Measurements from ENCODE around the gene MMP11. TPM values are rescaled to one million over a fixed set of nuclear protein-coding genes. Genes with fewer than 3 reads are reported as not detected.

The MMP11 gene
- total and polyA plus RNA-seq, 2 of the 13 experiments (the other 11 are each of a cell fraction or from before 2014, with no cell fraction given) = 8.9 to 28.6 TPM

DNA sequence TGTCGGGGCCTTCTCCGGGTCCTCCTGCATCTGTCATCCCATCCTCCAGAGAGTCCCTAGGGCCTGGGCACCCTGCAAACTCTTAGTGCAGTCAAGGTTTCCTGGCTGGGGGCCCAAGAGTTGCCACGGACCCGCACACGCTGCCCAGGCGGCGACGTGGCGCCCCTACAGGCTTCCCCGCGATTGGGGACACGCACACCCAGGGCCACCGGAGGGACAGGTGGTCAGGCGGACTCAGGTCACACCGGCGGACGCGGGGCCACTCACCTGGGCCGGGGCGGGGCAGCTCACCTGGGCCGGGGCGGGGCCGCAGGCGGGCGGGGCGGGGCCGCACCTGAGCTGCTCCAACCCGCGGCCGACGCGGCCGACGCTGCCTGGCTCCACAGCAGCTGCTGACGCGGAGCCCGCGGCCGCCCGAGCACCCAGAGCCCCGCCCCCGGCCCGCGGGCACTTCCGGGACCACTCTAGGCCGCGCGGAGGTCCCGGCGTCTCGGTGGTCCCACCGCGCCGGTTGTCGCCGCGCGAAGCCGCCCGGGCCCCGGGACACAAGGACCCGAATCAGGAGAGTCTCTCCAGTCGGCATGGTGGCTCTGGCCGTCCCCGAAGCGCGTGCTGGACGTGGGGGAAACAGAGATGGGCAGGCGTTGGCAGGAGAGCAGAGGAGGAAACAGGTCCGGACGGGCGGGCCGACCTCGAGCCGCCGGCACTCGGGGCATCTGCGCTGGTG lies 21.8 kb upstream of the MMP11 start, which contains the start of gene ZNF70 (continued):
- TF ChIP-seq ZNF142 (CRISPR knock-in tag; IDR thresholded peaks at IDR 0.05) (no peak), SAFB2 (CRISPR knock-in tag; IDR thresholded peaks at IDR 0.05; ENCODE audit: borderline replicate concordance, low read depth) (no peak), ZBTB44 (CRISPR knock-in tag; IDR thresholded peaks at IDR 0.05) (no peak), SRSF4 (IDR thresholded peaks at IDR 0.05; ENCODE audit: low read depth, low read length, poor library complexity, severe bottlenecking) (no peak), KDM5B (CRISPR knock-in tag; IDR thresholded peaks at IDR 0.05; ENCODE audit: borderline replicate concordance) (peak; percentile 67; the same call in 1 of the 2 replicates), ARNT (IDR thresholded peaks at IDR 0.05) (no peak), HOMEZ (CRISPR knock-in tag; IDR thresholded peaks at IDR 0.05; ENCODE audit: low read depth) (no peak; the same call in 1 of the 2 replicates), CCAR2 (optimal IDR thresholded peaks at IDR 0.05; ENCODE audit: low read depth, low read length) (no peak), ZNF639 (CRISPR knock-in tag; conservative IDR thresholded peaks at IDR 0.05) (no peak), ZNF530 (CRISPR knock-in tag; IDR thresholded peaks at IDR 0.05; ENCODE audit: low read depth) (no peak), NFYC (CRISPR knock-in tag; IDR thresholded peaks at IDR 0.05) (no peak), NFE2 (CRISPR knock-in tag; IDR thresholded peaks at IDR 0.05) (no peak), IRX3 (CRISPR knock-in tag; IDR thresholded peaks at IDR 0.05; ENCODE audit: borderline replicate concordance, low read depth) (no peak), PCBP1 (IDR thresholded peaks at IDR 0.05; ENCODE audit: borderline replicate concordance, low read depth, low read length) (no peak), MZF1 (CRISPR knock-in tag; IDR thresholded peaks at IDR 0.05; ENCODE audit: borderline replicate concordance) (no peak)
- TF ChIP-seq, protein P1, sequence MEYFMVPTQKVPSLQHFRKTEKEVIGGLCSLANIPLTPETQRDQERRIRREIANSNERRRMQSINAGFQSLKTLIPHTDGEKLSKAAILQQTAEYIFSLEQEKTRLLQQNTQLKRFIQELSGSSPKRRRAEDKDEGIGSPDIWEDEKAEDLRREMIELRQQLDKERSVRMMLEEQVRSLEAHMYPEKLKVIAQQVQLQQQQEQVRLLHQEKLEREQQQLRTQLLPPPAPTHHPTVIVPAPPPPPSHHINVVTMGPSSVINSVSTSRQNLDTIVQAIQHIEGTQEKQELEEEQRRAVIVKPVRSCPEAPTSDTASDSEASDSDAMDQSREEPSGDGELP (IDR thresholded peaks at IDR 0.05; ENCODE audit: borderline replicate concordance, low read depth) = peak; percentile 19; the same call in 1 of the 2 replicates
- TF ChIP-seq, protein P2, sequence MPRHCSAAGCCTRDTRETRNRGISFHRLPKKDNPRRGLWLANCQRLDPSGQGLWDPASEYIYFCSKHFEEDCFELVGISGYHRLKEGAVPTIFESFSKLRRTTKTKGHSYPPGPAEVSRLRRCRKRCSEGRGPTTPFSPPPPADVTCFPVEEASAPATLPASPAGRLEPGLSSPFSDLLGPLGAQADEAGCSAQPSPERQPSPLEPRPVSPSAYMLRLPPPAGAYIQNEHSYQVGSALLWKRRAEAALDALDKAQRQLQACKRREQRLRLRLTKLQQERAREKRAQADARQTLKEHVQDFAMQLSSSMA (CRISPR knock-in tag; IDR thresholded peaks at IDR 0.05) = no peak
